Colon (tissue), 2 donors: Measurements from ENCODE around the gene RYR1.
"Not testable (repeated sequence)": the region's sequence is repeated elsewhere in the genome, so short reads cannot be mapped to it uniquely, and the experiment has no call there.

Experiments
- FAIRE-seq: peaks from 2 replicates; lab custom pipeline; 2012; peaks lifted over from hg19 to GRCh38; lab: Jason Lieb, UNC
- donor health status: control.
- donor health status: control.

The RYR1 gene

DNA sequence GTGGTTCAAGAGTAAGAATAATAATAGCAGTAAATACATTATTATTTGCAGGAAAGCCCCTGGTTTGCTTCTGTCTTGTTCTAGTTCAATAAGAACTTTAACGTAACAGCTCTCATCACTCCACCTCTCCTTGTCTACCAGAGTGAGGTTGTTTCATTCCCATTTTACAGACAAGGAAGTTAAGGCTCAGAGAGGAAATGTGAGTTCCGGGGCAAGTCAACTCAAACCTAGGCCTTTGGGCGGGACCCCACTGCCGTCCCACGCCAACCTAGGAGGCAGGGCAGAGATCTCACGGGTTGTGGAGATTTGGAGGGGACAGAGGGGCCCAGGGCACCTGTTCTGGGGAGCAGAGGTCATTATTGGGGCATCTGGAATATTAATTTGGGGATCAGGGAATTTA lies 182.8 kb downstream of the RYR1 start:
- FAIRE-seq, result no peak

DNA sequence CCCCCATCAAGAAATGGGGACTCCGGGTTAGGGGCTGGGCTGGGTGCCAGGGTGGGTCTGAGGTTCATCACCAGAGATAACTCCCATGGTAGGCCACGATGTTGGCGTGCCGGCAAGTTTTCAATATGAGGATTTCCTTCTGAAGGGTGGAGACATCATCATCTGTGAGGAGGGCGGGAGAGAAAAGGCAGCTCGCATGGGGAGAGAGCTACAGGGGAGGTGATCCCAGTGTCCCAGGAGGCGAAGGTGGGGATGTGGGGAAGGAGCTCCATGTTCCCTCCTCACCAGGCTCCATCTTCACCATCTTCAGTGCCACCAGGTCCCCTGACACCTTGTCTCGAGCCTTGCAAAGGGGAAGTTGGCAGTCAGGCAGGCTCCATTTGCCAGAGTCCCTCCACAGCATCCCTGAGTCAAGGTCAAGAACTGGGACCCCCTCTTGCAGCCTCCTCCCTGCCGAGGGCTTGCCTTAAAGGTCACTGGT lies 183.8 kb downstream of the RYR1 start:
- FAIRE-seq, result no peak

DNA sequence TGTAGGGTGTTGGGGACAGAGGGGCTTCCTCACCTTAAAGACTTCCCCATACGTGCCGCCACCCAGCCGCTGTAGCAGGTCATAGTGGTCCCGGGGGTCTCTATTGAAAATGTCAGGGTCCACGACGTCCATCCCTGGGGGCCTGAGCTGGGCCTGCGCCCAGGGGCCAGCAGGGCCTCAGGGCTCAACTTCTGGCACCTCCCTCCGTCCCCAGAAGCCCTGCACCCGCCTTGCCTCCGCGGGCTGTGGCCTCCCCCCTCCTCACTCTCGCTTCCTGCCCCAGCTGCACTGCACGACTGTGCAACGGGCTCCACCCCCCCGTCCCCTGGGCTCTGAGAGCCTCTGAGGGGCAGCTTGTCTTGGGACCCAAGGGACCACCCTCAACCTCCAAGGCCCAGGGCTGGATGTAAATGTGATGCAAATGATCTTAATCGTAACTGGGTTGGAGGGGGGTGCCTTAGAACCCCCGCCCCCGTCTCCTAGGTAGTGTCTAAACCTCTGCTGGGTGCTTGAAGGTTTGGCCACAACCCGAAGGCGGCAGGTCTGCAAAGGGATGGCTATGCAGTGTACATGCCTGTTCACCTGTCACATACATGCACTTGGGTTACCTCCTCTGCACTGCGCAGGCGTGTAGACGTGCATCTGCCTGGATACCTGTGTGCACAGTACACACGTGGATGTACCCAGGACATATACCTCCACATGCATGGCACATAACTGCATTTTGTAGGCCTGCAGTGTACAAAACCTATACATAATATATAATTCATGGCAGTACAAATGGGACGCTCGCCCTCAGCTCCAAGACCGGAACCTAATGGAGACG lies 184.5 kb downstream of the RYR1 start, which contains the start of gene MAP4K1:
MAP4K1 (minus strand) TSS at position 190 of the 826 bp plus-strand sequence; CDS start at position 132, 58 bp downstream.
- no peak for FAIRE-seq

DNA sequence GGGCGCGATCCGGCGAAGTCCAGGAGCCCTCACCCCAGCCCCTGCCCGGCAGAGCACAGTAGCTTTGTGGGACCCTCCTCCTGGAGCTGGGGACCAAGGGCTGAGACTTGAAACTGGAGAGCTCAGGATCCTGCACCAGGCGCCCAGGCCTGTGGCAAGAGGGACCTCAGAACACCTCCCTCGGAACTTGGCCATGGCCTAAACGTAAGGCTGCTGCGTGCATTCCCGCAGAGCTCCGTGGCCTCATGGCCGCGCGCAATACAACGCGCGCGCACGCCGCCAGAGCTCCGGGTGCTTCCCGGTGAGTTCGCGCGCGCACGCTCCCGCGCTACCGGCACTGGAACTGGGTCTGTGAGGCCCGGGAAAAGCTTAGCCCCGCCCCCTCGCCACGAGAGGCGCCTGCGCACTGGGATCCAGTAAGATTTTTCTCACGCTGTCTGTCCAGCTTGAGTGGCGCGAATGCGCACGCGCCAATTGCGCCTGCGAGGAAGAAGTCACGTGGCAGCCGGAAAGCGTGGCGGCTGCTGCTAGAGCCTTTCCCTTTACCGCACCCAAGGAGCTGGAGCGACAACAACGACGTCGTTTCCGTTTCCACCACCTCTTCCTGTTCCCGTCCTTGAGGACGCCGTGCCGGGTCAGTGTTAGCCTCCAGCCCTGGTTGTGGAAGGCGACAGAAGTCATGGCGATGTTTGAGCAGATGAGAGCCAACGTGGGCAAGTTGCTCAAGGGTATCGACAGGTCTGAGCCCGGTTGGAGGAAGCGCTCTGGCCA lies 185.3 kb downstream of the RYR1 start, which contains the start of gene EIF3K:
EIF3K (plus strand) TSS at position 599 of the 771 bp plus-strand sequence; CDS start at position 680, 81 bp downstream.
- peak; percentile 75 for FAIRE-seq

DNA sequence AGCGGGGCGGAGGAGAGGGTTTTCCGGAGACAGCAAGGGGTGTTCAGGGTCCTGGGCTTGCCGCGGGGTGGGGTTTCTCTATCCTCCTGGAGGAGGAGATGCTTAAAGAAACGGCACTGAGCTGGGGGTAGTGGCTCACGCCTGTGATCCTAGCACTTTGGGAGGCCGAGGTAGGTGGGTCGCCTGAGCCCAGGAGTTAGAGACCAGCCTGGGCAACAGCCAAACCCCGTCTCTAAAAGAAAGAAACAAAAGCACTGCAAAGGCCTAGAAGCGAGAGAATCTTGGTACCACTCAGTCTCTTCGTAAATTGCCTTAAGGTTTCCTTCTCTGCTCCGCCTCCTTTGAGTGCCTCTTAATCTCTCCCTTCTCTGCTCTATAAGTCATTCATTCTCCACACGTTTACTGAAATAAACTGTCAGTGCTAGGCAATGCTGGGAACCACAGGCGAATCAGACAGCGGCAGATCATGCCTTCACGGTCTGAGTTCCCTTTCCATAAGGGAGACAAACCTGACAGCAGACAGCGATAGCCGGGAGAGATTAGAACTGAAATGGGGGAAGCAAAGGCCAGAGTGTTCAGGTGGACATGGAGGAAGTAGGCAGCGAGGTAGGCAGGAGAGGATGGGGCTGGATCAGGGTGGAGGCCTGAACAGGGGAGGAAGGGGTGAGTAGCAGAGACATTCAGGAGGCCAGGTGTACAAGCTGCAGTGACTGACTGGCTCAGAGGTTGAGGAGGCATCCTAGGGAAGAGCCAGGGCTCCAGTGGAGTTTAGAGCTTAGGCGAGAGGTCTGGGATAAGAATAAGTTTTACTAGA lies 186.1 kb downstream of the RYR1 start:
- no peak for FAIRE-seq

DNA sequence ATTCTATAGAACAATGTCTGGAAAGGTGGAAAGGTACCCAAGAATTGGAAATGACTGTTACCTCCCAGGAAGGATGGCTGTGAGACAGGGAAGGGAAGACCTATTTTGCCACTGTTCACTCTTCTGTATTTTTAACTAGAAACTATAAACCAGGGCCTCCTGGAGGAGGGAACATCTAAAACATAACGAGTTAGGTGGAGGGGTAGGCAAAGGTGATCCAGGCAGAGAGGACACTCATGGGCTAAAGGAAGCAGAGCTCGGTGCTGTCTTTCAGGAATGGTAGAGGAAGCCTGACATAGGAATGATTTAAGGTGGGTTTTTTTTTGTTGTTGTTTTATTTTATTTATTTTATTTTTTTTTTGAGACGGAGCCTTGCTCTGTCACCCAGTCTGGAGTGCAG lies 191.3 kb downstream of the RYR1 start:
- no peak for FAIRE-seq

DNA sequence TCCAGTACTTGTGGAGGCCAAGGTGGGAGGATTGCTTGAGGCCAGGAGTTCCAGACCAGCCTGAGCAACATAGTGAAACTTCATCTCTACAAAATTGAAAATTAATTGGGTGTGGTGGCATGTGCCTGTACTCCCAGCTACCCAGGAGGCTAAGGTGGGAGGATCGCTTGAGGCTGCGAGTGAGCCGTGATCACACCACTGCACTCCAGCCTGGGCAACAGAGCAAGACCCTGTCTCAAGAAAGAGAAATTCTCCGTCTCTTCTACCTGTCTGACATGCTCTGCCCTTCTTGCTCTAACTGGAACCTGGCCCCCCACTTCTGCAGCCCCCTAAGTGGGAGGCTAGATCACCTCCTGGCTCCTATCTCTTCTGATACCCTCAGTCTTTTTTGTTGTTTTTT lies 192.9 kb downstream of the RYR1 start:
- no peak for FAIRE-seq

DNA sequence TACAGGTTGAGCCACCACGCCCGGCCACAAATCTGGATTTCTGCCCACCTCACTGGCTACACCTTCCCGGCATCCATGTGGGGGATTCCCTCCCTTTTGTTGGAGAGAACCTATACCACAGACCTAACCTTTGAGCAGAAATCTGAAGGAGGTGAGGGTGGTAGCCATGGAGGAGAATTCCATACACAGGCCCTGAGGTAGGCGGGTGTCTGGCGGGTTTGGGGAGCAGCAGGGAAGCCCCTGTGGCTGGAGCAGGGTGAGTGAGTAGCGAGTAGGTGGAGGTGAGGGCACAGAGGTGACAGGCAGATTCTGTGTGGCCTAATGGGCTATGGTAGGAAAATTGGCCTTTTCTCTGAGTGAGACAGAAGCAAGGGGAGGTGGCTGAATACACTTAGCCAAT lies 196.1 kb downstream of the RYR1 start:
- FAIRE-seq, result no peak

DNA sequence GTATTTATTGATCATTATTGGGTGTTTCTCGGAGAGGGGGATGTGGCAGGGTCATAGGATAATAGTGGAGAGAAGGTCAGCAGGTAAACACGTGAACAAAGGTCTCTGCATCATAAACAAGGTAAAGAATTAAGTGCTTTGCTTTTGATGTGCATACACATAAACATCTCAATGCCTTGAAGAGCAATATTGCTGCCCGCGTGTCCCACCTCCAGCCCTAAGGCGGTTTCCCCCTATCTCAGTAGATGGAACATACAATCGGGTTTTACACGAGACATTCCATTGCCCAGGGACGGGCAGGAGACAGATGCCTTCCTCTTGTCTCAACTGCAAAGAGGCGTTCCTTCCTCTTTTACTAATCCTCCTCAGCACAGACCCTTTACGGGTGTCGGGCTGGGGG lies 197.8 kb downstream of the RYR1 start:
- FAIRE-seq, result not testable (repeated sequence)

DNA sequence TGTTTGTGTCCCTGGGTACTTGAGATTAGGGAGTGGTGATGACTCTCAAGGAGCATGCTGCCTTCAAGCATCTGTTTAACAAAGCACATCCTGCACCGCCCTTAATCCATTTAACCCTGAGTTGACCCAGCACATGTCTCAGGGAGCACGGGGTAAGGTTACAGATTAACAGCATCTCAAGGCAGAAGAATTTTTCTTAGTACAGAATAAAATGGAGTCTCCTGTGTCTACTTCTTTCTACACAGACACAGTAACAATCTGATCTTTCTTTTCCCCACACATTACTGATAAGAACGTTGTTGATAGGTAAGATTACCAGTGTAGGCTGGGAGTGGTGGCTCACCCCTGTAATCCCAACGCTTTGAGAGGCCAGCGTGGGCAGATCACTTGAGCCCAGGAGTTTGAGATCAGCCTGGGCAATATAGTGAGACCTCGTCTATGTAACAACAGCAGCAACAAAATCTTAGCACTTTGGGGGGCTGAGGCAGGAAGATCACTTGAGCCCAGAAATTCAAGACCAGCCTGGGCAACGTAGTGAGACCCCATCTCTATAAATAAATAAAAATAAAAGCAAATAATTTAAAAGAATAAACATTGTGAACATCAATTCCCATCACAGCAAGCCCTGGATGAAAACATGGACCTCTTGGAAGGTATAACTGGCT lies 198.5 kb downstream of the RYR1 start:
- not testable (repeated sequence) for FAIRE-seq

DNA sequence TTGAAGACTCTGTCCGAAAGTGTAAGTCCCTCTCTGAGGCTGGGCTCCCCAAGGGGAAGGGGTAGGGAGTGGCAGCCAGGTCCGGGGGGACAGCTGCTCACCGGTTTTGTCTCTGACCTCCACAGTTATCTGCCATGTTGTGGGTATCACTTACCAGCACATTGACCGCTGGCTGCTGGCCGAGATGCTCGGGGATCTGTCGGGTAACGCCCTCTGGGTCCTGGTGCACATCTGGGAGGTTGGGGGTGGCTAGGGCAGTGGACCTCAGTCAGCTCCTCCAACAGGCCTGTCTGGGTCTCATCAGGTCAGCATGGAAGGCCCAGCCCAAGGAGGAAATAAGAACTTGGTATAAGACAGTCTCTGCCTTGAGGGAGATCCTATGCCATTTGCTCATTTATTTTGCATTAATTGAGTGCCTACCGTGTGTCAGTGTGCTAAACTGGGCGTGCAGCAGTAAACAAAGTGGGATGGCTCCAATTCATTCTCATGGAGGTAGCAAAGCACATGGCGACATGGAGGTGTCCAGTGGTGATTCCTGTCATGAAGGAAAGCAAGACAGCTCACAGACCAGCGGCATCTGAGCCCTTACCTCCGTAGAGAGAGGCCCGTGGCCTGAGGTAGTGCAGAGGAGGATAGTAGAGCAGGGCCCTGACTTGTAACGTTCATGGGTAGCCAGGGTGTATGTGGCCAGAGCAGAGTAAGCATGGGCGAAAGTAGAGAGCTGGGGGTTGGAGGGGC lies 199.2 kb downstream of the RYR1 start:
- FAIRE-seq, result no peak

DNA sequence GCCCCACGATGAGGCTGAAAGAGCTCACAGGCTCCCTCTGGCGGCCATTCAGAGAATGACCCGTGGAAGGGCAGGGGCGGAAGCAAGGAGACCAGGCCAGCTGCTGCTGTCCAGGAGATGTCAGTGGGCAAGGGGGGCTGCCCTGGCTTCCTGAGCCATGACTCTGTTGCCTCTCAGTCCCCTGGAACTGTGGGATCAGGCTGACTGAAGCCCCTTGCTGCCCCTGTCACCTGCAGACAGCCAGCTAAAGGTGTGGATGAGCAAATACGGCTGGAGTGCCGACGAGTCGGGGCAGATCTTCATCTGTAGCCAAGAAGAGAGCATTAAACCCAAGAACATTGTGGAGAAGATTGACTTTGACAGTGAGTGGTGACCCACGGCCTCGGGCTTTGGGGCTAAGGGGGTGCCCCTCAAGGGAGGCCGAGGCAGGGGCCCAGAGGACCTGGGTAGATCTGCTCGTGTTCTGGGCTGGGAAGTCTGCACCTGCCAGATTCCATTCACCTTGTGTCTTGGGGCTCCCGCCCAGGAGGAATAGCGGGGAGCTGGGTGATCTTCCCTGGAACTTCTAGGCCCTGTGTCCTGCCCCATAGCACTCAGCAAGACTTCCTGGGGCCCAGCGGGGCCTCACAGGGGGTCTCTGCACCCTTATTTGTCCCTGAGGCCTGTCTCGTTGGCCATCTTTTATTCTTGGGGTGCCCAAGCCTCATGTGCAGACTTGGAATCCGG lies 201.4 kb downstream of the RYR1 start:
- FAIRE-seq, result no peak

DNA sequence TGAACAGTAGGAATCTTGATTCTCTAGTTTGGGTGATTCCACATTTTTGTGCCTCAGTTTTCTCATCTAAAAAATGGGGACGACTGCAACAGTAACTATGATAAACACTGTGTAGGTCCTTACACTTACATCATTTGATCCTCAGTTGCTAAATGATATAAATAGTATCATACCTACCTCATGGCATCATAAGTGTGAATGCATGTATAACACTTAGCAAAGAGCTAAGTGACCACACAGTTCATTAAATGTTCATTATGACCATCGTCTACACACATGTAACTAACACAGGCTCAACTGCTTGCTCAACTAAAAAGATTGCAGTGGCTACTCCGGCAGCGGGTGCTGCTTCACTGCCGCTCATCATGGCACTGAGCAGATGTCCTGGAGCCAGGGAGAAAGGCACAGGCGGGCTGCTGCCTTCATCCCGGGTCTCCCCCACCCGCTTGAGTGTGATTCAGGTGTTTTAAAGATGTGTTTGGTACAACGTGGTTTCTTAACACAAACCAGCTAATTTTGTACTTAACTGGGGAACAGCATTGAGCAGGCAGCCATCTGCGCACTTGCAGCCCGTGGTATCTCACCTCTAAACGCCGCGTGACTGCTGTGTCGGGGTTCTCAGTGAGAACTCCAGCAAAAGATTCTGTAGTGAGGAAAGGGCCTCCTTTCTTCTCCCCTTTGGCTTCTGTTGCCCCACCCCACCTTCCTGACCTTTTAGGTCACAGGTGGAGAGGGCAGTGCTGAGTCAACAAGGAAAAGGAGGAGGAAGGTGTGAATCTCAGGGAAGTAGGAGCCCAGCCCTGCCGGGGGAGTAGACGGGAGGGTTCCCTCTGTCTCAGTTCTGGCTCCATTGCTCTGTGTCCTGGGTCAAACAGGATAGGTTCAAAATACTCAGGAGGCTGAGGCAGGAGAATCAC lies 202.2 kb downstream of the RYR1 start:
- no peak for FAIRE-seq
